ENCODE measurements around the gene INPP5J. TPM values are rescaled to one million over a fixed set of nuclear protein-coding genes. Genes with fewer than 3 reads are reported as not detected.

Gene INPP5J
- total RNA-seq, 4 donors from 2014 or later = 0.54 to 5.3 (median 2.1) TPM

- H3K9me3 ChIP-seq = no peaks in the 10 kb centered on the region
- no peak for TF ChIP-seq EP300 (IDR thresholded peaks at IDR 0.05)
- TF ChIP-seq CTCF (IDR thresholded peaks at IDR 0.05) = no peak
- no peak for TF ChIP-seq POLR2AphosphoS5 (IDR thresholded peaks at IDR 0.05)
- TF ChIP-seq POLR2A (IDR thresholded peaks at IDR 0.05) = no peak
- peaks cover 0 to 7% of the 10 kb centered on the region in 2 donors for H3K36me3 ChIP-seq
- no peaks in the 10 kb centered on the region for H3K4me1 ChIP-seq
- ATAC-seq = no peak
- no peak overlapping the region for H3K4me3 ChIP-seq
- H3K27ac ChIP-seq = no peak overlapping the region
- H3K27me3 ChIP-seq = peaks cover 27% of the 10 kb centered on the region
- no CpG with 5 or more reads among the region's 10 CpGs for WGBS, 2 donors (ENCODE audit: low coverage in 1 of 2)
Observed at GRCh38 chr22:31138126-31138525, 15.4 kb downstream of the INPP5J start.

GRCh38 chr22:31139066-31139465, 16.3 kb downstream of the INPP5J start:
- no peak for TF ChIP-seq EP300 (IDR thresholded peaks at IDR 0.05)
- no peak for TF ChIP-seq POLR2A (IDR thresholded peaks at IDR 0.05)
- no peak for TF ChIP-seq POLR2AphosphoS5 (IDR thresholded peaks at IDR 0.05)
- TF ChIP-seq CTCF (IDR thresholded peaks at IDR 0.05) = no peak
- Histone ChIP-seq H3K27me3 (peaks cover 27% of the 10 kb centered on the region), H3K9me3 (no peaks in the 10 kb centered on the region), H3K4me1 (no peaks in the 10 kb centered on the region), H3K4me3 (no peak overlapping the region), H3K36me3 (peaks cover 0 to 1% of the 10 kb centered on the region in 2 donors), H3K27ac (no peak overlapping the region)
- no peak for ATAC-seq
- 80 to 84% methylated on average over 1 to 2 of the region's 3 CpGs for WGBS, 2 donors (ENCODE audit: low coverage in 1 of 2)

GRCh38 chr22:31139866-31140716, 17.3 kb downstream of the INPP5J start, which contains the start of gene PLA2G3:
Gene PLA2G3, minus strand, starts transcription at chr22:31140508. Its CDS starts 154 bp downstream, at chr22:31140354.
- Histone ChIP-seq H3K4me1 (no peaks in the 10 kb centered on the region), H3K36me3 (no peaks in the 10 kb centered on the region), H3K27ac (no peak within 1 kb of the TSS), H3K27me3 (peaks cover 27% of the 10 kb centered on the region), H3K9me3 (no peaks in the 10 kb centered on the region), H3K4me3 (no peak within 1 kb of the TSS)
- TF ChIP-seq CTCF (IDR thresholded peaks at IDR 0.05) (no peak), EP300 (IDR thresholded peaks at IDR 0.05) (no peak), POLR2AphosphoS5 (IDR thresholded peaks at IDR 0.05) (no peak), POLR2A (IDR thresholded peaks at IDR 0.05) (no peak)
- peak; percentile 35 for ATAC-seq
- 7 to 56% methylated on average over 3 to 4 of the region's 24 CpGs for WGBS, 2 donors (ENCODE audit: low coverage in 1 of 2)

GRCh38 chr22:31140746-31141145, 18.0 kb downstream of the INPP5J start:
- Histone ChIP-seq H3K4me3 (no peak overlapping the region), H3K27me3 (peaks cover 27% of the 10 kb centered on the region), H3K27ac (no peak overlapping the region), H3K4me1 (no peaks in the 10 kb centered on the region), H3K36me3 (no peaks in the 10 kb centered on the region), H3K9me3 (no peaks in the 10 kb centered on the region)
- no CpG with 5 or more reads among the region's 5 CpGs for WGBS, 2 donors (ENCODE audit: low coverage in 1 of 2)
- TF ChIP-seq EP300 (IDR thresholded peaks at IDR 0.05) (no peak), POLR2AphosphoS5 (IDR thresholded peaks at IDR 0.05) (no peak), POLR2A (IDR thresholded peaks at IDR 0.05) (no peak), CTCF (IDR thresholded peaks at IDR 0.05) (no peak)
- ATAC-seq = no peak

GRCh38 chr22:31141551-31141950, 18.8 kb downstream of the INPP5J start:
- no peaks in the 10 kb centered on the region for H3K9me3 ChIP-seq
- H3K4me3 ChIP-seq = no peak overlapping the region
- H3K27ac ChIP-seq = no peak overlapping the region
- H3K27me3 ChIP-seq = peaks cover 27% of the 10 kb centered on the region
- no peak for ATAC-seq
- no peaks in the 10 kb centered on the region for H3K36me3 ChIP-seq
- no peaks in the 10 kb centered on the region for H3K4me1 ChIP-seq
- WGBS, 2 donors (ENCODE audit: low coverage in 1 of 2) = 92 to 100% methylated on average over 2 of the region's 2 CpGs
- no peak for TF ChIP-seq EP300 (IDR thresholded peaks at IDR 0.05)
